Sigmoid colon (tissue), 7 donors: ENCODE measurements around the gene KBTBD12. TPM values are rescaled to one million over a fixed set of nuclear protein-coding genes. Genes with fewer than 3 reads are reported as not detected.

ENCODE experiments used
- DNase-seq: peaks from one replicate; pipeline ENCODE4 v3.0.0-alpha.2; 2019
- H3K27ac ChIP-seq, 4 donors: fragments of 200-600 bp; sonication (generic); one replicate each; pipeline ENCODE4 v1.5.1; 2016 to 2019; ENCODE audit warnings: mild to moderate bottlenecking in 1 of 4
- H3K27me3 ChIP-seq, 3 donors: fragments of 200-600 bp; sonication (generic); one replicate each; pipeline ENCODE4 v1.5.1; 2019; ENCODE audit warnings: mild to moderate bottlenecking in 1 of 3
- H3K36me3 ChIP-seq, 4 donors: fragments of 200-600 bp; sonication (generic); one replicate each; pipeline ENCODE4 v1.5.1; 2016 to 2019
- H3K4me1 ChIP-seq, 4 donors: fragments of 200-600 bp; sonication (generic); one replicate each; pipeline ENCODE4 v1.5.1; 2017 to 2019
- H3K4me3 ChIP-seq, 4 donors: fragments of 200-600 bp; sonication (generic); one replicate each; pipeline ENCODE4 v1.5.1; 2017 to 2019; ENCODE audit warnings: mild to moderate bottlenecking in 2 of 4, moderate library complexity in 1 of 4
- H3K9me3 ChIP-seq, 4 donors: fragments of 200-600 bp in 3 of 4; sonication (generic) in 3 of 4; one replicate each; pipeline versions ENCODE4 v1.5.1 to v1.6.1; 2013 to 2019
- EP300 ChIP-seq, 4 donors: sonication (generic); formaldehyde crosslinking; IDR thresholded peaks; one replicate each; pipeline ENCODE4 v1.6.1; 2017; ENCODE audit warnings: antibody characterized with exemption in 4 of 4
- POLR2A ChIP-seq, 2 donors: fragments of 450-650 bp; IDR thresholded peaks; one replicate each; pipeline ENCODE4 v1.6.1; 2016; ENCODE audit warnings: antibody characterized with exemption in 2 of 2, mild to moderate bottlenecking in 2 of 2, moderate library complexity in 2 of 2
- POLR2AphosphoS5 ChIP-seq, 4 donors: sonication (generic); formaldehyde crosslinking; IDR thresholded peaks; one replicate each; pipeline ENCODE4 v1.6.1; 2017; ENCODE audit warnings: antibody characterized with exemption in 4 of 4
- WGBS, 2 donors: extraction: QIAGEN DNeasy Blood & Tissue Kit; methylation state at CpG; one replicate each; pipeline ENCODE4 v1.1.7; 2013; 5-methylcytosine and 5-hydroxymethylcytosine counted together
- intact Hi-C: fragments of 100-400 bp; cut with DNase I; formaldehyde crosslinking; loops from one replicate; pipeline ENCODE4 v1.15.1; 2023
- polyA plus RNA-seq, 3 donors: library from polyadenylated mRNA; stranded (reverse); fragments of 200-250 nt; gene quantifications; one replicate each; pipeline ENCODE4 v1.2.3, GENCODE V29; 2013
- total RNA-seq, 4 donors: library from RNA; depleted of rRNA; stranded (reverse); fragments of >200 nt; gene quantifications; one replicate each; pipeline ENCODE4 v1.1.0, GENCODE V29; 2016
- TF ChIP-seq, protein P1 (sequence below), 4 experiments: fragments of 450-650 bp in 3 of 4; fragments of 200-600 bp in 1 of 4; IDR thresholded peaks; one replicate each; pipeline ENCODE4 v1.5.1; 2016 to 2019; ENCODE audit warnings: antibody characterized with exemption in 4 of 4, mild to moderate bottlenecking in 3 of 4, moderate library complexity in 2 of 4
- donor health status: healthy with polysubstance abuse.
- donor health status: Bipolar disorder and iron deficiency.
- donor health status: healthy.

Gene KBTBD12
- total and polyA plus RNA-seq, 7 donors = 1.3 to 5.9 (median 2.5) TPM

DNA sequence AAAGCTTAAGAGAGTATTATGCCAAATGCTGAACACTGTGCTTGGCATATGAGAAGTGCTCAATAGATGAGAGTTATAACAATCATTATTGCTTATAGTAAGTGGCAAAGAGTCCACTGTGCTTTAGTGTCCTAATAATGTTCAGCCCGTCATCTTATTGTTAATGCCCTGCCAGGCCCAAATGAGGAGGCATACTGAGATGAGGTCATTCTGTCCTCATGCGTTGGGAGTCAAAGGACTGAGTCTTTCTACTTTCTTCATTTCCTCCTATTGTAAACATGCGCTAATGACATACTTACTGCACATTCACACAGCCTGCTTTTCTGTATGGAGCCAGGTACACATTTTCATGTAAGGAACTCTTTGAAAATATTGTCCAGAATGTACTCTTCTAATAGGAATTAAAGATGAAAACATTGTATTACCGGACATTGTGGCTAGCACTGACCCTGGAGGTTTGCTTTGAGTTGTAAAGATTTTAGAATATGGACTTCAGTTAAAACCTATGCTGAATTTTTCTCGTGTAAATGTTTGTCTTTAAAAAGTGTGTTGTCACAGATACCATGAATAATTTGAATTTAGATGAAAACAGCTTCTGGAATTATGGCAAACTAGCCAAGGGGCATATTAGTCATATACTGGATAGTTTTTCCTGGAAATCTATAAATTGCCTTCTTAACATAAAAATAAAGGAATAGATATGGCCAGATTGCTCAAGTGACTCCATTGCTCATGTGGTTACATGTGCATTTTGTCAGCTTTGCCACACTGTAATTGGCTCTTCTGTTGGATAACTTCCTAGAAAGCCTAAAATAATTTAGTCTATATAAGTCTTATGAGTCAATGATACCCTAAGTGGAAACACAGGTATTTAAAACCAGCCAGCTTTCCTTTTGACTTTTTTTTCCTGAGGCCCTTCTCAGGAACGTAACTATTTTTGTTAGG is 38.3 kb downstream of the KBTBD12 start:
- DNase-seq = no peak
- H3K4me3 ChIP-seq = no peak overlapping the region
- WGBS, 2 donors = 83 to 85% methylated on average over 6 of the region's 6 CpGs
- TF ChIP-seq, protein P1, sequence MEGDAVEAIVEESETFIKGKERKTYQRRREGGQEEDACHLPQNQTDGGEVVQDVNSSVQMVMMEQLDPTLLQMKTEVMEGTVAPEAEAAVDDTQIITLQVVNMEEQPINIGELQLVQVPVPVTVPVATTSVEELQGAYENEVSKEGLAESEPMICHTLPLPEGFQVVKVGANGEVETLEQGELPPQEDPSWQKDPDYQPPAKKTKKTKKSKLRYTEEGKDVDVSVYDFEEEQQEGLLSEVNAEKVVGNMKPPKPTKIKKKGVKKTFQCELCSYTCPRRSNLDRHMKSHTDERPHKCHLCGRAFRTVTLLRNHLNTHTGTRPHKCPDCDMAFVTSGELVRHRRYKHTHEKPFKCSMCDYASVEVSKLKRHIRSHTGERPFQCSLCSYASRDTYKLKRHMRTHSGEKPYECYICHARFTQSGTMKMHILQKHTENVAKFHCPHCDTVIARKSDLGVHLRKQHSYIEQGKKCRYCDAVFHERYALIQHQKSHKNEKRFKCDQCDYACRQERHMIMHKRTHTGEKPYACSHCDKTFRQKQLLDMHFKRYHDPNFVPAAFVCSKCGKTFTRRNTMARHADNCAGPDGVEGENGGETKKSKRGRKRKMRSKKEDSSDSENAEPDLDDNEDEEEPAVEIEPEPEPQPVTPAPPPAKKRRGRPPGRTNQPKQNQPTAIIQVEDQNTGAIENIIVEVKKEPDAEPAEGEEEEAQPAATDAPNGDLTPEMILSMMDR (IDR thresholded peaks at IDR 0.05) = no peak
- no peak for TF ChIP-seq EP300 (IDR thresholded peaks at IDR 0.05)
- TF ChIP-seq POLR2AphosphoS5 (IDR thresholded peaks at IDR 0.05) = no peak
- TF ChIP-seq POLR2A (IDR thresholded peaks at IDR 0.05) = no peak
- H3K4me1 ChIP-seq = no peaks in the 10 kb centered on the region
- no peaks in the 10 kb centered on the region for H3K9me3 ChIP-seq
- no peak overlapping the region for H3K27ac ChIP-seq
- H3K36me3 ChIP-seq = no peaks in the 10 kb centered on the region
- H3K27me3 ChIP-seq = no peaks in the 10 kb centered on the region
- intact Hi-C loops = no loop called here

DNA sequence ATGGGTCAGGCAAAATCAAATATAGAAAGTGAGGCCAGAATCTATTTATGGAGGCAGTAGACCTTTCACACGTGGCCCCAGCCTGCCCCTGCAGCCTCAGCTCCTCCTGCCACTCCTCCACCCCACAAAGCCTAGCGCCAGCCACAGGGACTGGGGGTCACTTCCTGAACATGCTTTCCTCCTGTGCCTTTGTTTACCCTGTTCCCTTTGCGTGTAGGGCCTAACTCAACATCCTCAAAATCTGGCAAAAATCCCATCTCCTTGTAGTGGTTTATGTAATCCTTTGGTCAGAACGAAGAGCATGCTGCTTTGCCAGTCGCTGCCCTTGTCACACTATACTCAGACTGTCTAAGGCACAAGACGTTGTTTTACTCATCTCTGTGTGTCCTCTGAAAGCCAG is 39.6 kb downstream of the KBTBD12 start:
- no peak overlapping the region for H3K27ac ChIP-seq
- no peak overlapping the region for H3K4me3 ChIP-seq
- intact Hi-C loops = no loop called here
- no peak for DNase-seq
- H3K36me3 ChIP-seq = no peaks in the 10 kb centered on the region
- H3K4me1 ChIP-seq = no peaks in the 10 kb centered on the region
- TF ChIP-seq EP300 (IDR thresholded peaks at IDR 0.05) = no peak
- TF ChIP-seq, protein P1 (IDR thresholded peaks at IDR 0.05) = no peak
- TF ChIP-seq POLR2AphosphoS5 (IDR thresholded peaks at IDR 0.05) = no peak
- no peak for TF ChIP-seq POLR2A (IDR thresholded peaks at IDR 0.05)
- WGBS, 2 donors = 69 to 77% methylated on average over 6 of the region's 6 CpGs
- H3K27me3 ChIP-seq = no peaks in the 10 kb centered on the region
- no peaks in the 10 kb centered on the region for H3K9me3 ChIP-seq

DNA sequence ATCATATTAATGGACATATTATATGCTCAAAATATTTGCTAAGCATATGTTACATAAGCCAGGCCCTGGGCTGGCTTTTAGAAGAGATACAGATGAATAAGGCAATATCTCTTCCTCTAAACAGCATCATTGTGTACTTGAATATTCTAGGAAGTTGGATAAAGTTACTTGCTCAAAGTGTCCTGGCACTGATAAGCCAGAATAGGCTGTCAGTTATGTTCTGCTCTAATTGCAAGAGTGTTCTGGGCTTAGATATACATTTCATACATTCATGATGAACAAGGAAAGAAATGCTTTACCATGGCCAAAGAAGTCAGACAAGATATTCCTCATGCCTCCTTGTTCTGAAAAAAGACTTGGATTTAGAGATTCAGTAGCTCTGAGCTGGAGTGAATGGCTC is 40.7 kb downstream of the KBTBD12 start:
- no peak overlapping the region for H3K27ac ChIP-seq
- no peak for DNase-seq
- TF ChIP-seq, protein P1 (IDR thresholded peaks at IDR 0.05) = no peak
- TF ChIP-seq POLR2A (IDR thresholded peaks at IDR 0.05) = no peak
- no peak for TF ChIP-seq POLR2AphosphoS5 (IDR thresholded peaks at IDR 0.05)
- no peak for TF ChIP-seq EP300 (IDR thresholded peaks at IDR 0.05)
- H3K36me3 ChIP-seq = no peaks in the 10 kb centered on the region
- no peak overlapping the region for H3K4me3 ChIP-seq
- H3K27me3 ChIP-seq = no peaks in the 10 kb centered on the region
- H3K4me1 ChIP-seq = no peaks in the 10 kb centered on the region
- intact Hi-C loops = no loop called here
- no peaks in the 10 kb centered on the region for H3K9me3 ChIP-seq

DNA sequence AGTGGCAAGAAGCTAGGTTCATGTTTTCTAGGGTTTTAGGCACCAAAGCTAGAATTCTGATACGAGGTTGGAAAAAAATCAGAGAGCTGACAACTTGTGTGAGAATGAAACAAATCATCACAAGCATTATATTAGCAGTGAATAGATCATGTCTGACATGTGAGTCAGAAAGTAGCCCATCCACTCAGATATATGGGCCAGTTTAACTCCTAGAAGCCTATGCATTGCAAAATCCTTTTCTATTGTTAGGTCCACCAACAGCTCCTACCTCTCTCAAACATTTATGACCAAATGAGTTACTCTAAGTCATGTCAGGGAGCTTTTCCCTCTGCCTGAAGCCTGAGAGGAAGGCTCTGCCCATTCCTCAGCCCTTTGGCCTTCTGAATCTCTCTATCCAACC is 44.0 kb downstream of the KBTBD12 start:
- TF ChIP-seq EP300 (IDR thresholded peaks at IDR 0.05) (no peak), POLR2A (IDR thresholded peaks at IDR 0.05) (no peak), POLR2AphosphoS5 (IDR thresholded peaks at IDR 0.05) (no peak)
- TF ChIP-seq, protein P1 (IDR thresholded peaks at IDR 0.05) = no peak
- DNase-seq = no peak
- intact Hi-C loops = no loop called here
- H3K9me3 ChIP-seq = no peaks in the 10 kb centered on the region
- WGBS, 2 donors = 84 to 91% methylated on average over 1 of the region's 1 CpG
- peaks cover 0 to 16% (median 13%) of the 10 kb centered on the region in 4 donors for H3K4me1 ChIP-seq
- H3K27me3 ChIP-seq = no peaks in the 10 kb centered on the region
- no peak overlapping the region for H3K27ac ChIP-seq
- no peak overlapping the region for H3K4me3 ChIP-seq
- H3K36me3 ChIP-seq = no peaks in the 10 kb centered on the region
